Inferior parietal cortex (tissue), 1 donor: ENCODE measurements around the gene HOXA4.

ENCODE experiments used
- DNase-seq: peaks from one replicate; pipeline ENCODE4 v3.0.0-alpha.2; 2016; ENCODE audit errors: extremely low spot score

HOXA4 gene

GRCh38 chr7:27117887-27118491 is 12.6 kb downstream of the HOXA4 start:
- DNase-seq: no peak

- DNase-seq: no peak
Observed at GRCh38 chr7:27116962-27117886, 13.3 kb downstream of the HOXA4 start.

- DNase-seq: no peak
Observed at GRCh38 chr7:27116031-27116961, 14.3 kb downstream of the HOXA4 start.

- no peak for DNase-seq
Observed at GRCh38 chr7:27115221-27116026, 15.1 kb downstream of the HOXA4 start.

- no peak for DNase-seq
Observed at GRCh38 chr7:27114881-27115220, 15.7 kb downstream of the HOXA4 start.

- no peak for DNase-seq
Observed at GRCh38 chr7:27113991-27114769, 16.4 kb downstream of the HOXA4 start.

GRCh38 chr7:27112955-27113949 is 17.3 kb downstream of the HOXA4 start:
- no peak for DNase-seq

- no peak for DNase-seq
Observed at GRCh38 chr7:27112361-27112760, 18.2 kb downstream of the HOXA4 start.

GRCh38 chr7:27111751-27112277 is 18.7 kb downstream of the HOXA4 start:
- DNase-seq: no peak

- DNase-seq: no peak
Observed at GRCh38 chr7:27111042-27111750, 19.4 kb downstream of the HOXA4 start.

- DNase-seq: no peak
Observed at GRCh38 chr7:27110186-27111031, 20.1 kb downstream of the HOXA4 start.

GRCh38 chr7:27109466-27110185 is 20.9 kb downstream of the HOXA4 start:
- DNase-seq: no peak

- no peak for DNase-seq
Observed at GRCh38 chr7:27108390-27109127, 22.0 kb downstream of the HOXA4 start.

GRCh38 chr7:27107391-27108381 is 22.9 kb downstream of the HOXA4 start:
- no peak for DNase-seq

- no peak for DNase-seq
Observed at GRCh38 chr7:27106901-27107240, 23.7 kb downstream of the HOXA4 start.
